Stimulated activated naive CD4-positive, alpha-beta T cell (primary cell): ENCODE results near the gene BCAP29.
A peak's percentile ranks its signal among the peaks of the same experiment; 100 is the strongest.
"Not testable (repeated sequence)": the region's sequence is repeated elsewhere in the genome, so short reads cannot be mapped to it uniquely, and the experiment has no call there.

Source experiments
- DNase-seq, 6 experiments: peaks; one replicate each; lab custom pipeline; 2025; lab: John Stamatoyannopoulos, UW

BCAP29 gene

DNA sequence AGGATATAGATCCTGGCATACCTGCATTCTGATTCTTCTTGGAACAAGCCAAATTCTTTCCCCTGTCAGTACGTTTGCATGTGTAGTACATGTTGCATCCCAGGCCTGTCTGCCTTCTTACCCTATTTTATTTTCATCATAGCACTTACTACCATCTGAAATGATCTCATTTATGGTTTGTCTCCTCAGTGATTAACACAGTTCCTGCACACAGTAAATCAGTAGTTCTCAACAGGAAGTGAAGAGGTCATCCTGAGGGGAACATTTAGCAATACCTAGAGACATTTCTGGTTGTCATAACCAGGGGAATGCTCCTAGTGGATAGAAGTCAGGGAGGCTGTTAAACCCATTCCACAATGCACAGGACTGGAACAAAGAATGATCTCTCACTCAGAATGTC, 42.4 kb downstream of the BCAP29 start:
- no peak for DNase-seq

DNA sequence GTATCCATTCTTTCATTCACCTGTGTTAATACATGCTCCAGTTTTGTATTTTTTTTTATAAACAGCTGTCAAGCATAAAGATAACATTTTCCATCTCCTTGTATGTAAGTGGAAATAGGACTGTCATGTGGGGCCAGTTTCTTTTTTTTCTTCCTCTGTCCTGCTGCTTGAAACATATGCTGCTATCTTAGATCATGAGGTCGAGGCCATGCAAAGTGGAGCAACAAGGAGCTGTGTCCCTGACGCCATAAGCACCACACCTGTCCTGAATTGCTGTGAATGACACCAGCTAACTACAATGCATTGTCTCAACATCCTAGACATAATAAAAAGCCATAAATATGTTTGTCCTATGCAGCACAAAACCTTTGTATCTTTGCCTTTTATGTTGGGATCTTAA, 42.8 kb downstream of the BCAP29 start:
- DNase-seq, result no peak

GRCh38 chr7:107627002-107627401, 47.0 kb downstream of the BCAP29 start:
- no peak for DNase-seq

- DNase-seq, result no peak
These were observed 48.5 kb downstream of the BCAP29 start for GRCh38 chr7:107628461-107629064.

DNA sequence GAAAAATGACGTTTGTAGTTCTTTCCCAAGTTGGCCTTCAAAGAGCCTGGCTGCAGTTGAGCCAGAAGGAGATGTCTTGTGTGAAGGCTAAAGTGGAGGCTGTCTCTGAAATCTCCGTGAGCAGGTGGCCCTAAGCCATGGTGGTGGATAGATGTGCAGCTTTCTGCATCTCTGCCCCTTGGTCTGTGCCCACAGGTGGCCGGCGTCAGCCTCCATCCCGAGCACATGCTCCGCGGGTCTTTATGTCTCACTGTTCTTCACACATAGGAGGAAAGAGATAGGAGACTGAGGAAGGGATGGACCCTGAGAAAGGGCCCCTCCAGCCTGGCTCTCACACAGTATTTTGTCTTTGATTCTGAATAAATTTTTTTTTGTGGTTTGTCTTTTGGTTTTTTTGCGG, 50.3 kb downstream of the BCAP29 start:
- no peak for DNase-seq

GRCh38 chr7:107631588-107632491, 51.8 kb downstream of the BCAP29 start:
- no peak for DNase-seq

DNA sequence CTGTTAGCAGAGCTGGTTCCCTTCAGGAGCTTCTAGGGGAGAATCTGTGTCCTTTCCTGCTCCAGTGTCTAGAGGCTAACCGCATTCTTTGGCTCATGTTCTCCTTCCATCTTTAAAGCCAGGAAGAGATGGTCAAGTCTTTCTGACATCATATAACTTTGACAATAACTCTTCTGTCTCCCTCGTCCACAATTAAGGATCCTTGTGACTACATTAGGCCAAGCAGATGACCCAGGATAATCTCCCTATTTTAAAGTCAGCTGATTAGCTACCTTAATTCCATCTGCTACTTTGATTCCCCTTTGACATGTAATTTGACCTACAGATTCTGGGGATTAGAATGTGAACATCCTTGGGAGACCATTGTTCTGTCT, 52.4 kb downstream of the BCAP29 start:
- DNase-seq, result no peak

DNA sequence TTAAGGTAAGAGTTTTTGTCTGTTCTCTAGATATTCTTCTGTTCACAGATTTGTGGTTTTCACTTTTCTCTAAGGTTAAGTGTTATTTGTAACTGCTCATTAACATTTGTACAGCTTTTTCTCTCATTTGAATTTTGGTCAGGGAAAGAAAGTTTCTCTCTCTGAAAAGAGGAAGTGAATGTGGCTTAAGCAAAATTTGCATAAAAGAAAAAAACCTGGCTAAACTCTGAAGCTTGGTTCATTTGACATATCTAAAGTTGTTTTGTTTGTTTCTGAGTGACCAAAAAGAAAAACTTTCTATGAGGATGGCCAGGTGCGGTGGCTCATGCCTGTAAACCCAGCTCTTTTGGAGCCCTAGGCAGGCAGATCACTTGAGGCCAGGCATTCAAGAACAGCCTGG, 58.5 kb downstream of the BCAP29 start:
- no peak for DNase-seq

DNA sequence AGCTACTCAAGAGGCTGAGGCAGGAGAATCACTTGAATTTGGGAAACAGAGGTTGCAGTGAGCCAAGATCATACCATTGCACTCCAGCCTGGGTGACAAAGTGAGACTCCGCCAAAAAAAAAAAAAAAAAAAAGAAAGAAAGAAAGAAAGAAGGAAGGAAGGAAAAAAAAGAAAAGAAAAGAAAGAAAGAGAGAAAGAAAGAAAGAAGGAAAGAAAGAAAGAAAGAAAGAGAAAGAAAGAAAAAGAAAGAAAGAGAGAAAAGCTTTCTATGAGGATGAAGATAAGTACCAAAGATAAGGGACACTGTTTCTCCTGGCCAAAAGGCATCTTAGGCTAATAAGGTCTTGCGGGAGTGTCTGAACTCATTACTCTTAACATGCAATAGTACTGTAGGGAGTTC, 59.0 kb downstream of the BCAP29 start:
- not testable (repeated sequence) for DNase-seq

GRCh38 chr7:107641676-107642075, 61.6 kb downstream of the BCAP29 start:
- no peak for DNase-seq

DNA sequence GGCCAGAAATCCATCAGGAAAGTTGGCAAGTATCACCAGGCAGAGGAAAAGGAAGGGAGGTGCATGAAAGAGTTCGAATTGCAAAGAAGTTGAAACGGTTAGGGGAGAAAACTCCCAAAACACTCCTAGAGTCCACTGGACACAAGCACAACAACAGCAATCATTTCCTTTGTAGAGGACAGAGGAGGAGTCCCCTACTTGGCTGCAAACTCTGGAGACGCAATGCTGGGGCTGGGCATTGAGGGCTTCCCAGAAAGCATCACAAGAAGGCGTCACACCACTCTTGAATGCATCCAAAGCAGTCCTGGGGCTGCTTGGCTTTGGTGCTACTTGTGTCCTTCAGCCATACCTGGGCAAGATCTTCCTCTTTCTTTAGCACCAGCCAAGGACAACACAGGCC, 62.5 kb downstream of the BCAP29 start:
- no peak for DNase-seq

GRCh38 chr7:107643407-107643806, 63.4 kb downstream of the BCAP29 start:
- DNase-seq, result no peak

DNA sequence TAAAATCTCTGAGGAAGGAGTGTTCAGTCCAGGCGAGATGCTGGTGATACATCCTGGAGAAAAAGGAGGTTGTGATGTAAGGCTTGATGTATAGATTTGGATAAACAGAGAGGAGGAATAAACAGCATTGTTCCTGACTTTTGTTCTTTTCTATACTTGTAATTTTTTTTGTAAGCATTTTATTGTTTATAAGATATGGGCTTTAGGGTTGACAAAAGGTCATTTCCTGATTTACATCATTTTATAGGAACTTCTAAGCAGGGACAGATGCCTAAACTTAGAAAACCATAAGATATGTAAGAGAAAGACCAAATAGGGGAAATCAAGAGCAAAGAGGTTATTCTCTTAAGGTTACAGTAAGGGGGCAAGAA, 63.9 kb downstream of the BCAP29 start:
- no peak for DNase-seq

GRCh38 chr7:107644309-107644974, 64.4 kb downstream of the BCAP29 start:
- DNase-seq, result no peak

- no peak for DNase-seq
These were observed 72.6 kb downstream of the BCAP29 start for GRCh38 chr7:107652642-107653041.

DNA sequence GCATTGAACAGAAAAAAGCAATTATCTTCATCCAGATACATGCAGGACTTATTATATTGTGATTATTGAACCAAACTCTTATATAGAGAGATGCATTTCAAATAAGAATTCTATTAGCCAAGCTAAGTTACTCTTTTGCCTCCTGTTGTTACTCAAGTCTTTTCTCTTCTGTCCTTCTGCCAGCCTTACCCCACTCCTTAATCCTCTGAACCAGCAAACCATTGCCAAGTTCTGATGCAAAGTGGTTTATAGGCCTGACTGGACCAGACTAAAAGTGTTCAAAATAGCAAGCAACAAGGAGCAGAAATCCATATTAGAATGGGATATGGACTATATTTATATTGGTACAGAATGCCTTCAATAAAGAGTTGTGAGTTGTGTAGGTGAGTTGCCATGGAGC, 78.4 kb downstream of the BCAP29 start:
- DNase-seq, result no peak

DNA sequence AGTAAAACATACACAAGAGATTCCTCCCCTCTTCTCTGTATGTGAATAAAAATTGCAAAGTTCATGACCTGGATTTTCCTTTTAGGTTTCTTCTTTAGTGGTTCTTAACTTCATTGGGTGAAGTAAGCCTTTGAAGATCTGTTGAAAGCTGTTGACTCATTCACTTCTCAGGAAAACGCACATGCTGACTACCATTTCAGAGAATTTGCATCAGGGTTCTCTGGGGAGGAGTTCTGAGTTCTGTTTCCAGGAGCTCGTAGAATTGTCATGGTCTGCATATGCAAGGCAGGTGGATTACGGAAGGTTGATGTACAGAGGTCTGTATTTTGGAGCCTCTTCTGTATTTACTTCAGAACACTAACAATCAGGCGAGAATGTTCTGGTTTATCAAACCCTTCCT, 79.6 kb downstream of the BCAP29 start:
- DNase-seq, result no peak

GRCh38 chr7:107660381-107661080, 80.5 kb downstream of the BCAP29 start, which contains the start of gene SLC26A4:
Gene SLC26A4, plus strand, starts transcription at chr7:107660828. Its CDS starts 814 bp downstream, at chr7:107661642.
- DNase-seq, result no peak

- DNase-seq, result peak in 2 of 6 experiments; percentile 15 to 26
These were observed 81.2 kb downstream of the BCAP29 start for GRCh38 chr7:107661081-107661864.

- no peak for DNase-seq
These were observed 81.9 kb downstream of the BCAP29 start for GRCh38 chr7:107661865-107662379.

GRCh38 chr7:107663196-107663595, 83.2 kb downstream of the BCAP29 start:
- DNase-seq, result no peak
